Measurements from ENCODE around the gene NUP62.

DNA sequence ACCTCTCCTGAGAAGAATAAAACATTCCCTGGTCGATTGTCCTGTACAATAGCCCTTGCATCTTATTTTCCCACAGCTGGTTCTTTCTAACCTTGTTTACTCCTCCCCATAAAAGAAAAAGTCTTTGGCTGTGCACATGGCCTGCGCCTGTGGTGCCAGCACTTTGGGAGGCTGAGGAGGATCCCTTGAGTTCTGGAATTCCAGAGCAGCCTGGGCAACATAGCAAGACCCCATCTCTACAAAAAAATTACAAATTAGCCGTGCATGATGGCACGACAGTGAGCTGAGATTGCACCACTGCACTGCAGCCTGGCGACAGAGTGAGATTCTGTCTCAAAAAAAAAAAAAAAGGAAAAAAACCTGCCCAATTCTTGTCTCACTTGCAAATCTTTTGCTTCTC is 7.2 kb upstream of the NUP62 start:
- no peak for TF ChIP-seq POLR2A (IDR thresholded peaks at IDR 0.05; ENCODE audit: low read depth, low read length)
- TF ChIP-seq TAF1 (IDR thresholded peaks at IDR 0.05; ENCODE audit: borderline replicate concordance, low read depth, low read length): no peak
